ENCODE results near the gene GNG7. TPM values are rescaled to one million over a fixed set of nuclear protein-coding genes. Genes with fewer than 3 reads are reported as not detected.

The GNG7 gene
- polyA plus RNA-seq, 1 donor (not counting 4 experiments of a cell fraction or from before 2014, with no cell fraction given), result 0.01 TPM

DNA sequence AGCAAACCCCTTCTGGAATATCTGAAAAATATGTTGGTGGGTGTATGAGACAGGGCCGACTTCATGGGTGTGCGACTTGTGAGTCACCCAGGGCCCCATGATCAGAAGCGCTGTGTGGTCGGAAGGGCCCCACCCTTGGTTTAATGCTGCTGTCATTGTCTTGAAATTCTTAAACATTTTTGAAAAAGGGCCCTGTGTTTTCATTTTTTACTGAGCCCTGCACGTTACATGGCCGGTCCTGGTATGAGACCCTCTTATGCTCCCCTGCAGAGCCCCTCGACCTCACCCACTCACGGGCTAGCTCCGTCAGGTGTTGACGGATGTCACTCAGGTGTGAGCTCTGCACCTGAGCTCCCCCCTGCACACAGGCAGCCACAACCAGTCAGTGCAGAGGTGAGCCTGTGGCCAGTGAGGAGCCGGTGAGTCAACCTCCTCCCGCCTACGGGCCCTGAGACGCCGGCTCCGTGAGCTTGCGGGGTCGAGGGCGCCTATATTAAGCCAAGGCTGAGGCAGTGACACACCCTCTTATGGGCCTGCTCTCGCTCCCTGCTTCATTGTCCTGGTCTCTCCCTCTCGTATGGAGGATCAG is 198.9 kb downstream of the GNG7 start:
- peak overlapping the region; percentile 60 for H3K27ac ChIP-seq (ENCODE audit: control insufficient read depth, insufficient read depth, low read length)
- H2AFZ ChIP-seq (ENCODE audit: control insufficient read depth, low read length), result peak overlapping the region; percentile 53
- H4K20me1 ChIP-seq (ENCODE audit: control insufficient read depth, extremely low read depth, insufficient read depth, low read length), result no peaks in the 10 kb centered on the region
- no peak for FAIRE-seq
- peaks cover 22% of the 10 kb centered on the region for H3K4me1 ChIP-seq (ENCODE audit: control insufficient read depth, extremely low read depth, insufficient read depth, low read length)
- peak overlapping the region; percentile 47 for H3K9ac ChIP-seq (ENCODE audit: control insufficient read depth, extremely low read depth, insufficient read depth, low read length)
- TF ChIP-seq EZH2 (IDR thresholded peaks at IDR 0.05; ENCODE audit: low read length) (no peak), CTCF (optimal IDR thresholded peaks at IDR 0.05 in 1 of 3, IDR thresholded peaks at IDR 0.05 in 1 of 3, conservative IDR thresholded peaks at IDR 0.05 in 1 of 3; ENCODE audit: extremely low read depth in 1 of 3, insufficient read depth in 2 of 3, low read length in 3 of 3) (no peak)
- DNase-seq (ENCODE audit: low read depth, low spot score), result peak; percentile 72
- dilution Hi-C loops (cut with MboI; ENCODE audit: extremely low pct_ligation_motif_present, low sequenced_read_pairs), result no loop called here
- no peaks in the 10 kb centered on the region for H3K79me2 ChIP-seq (ENCODE audit: control insufficient read depth, insufficient read depth, low read length)
- no peaks in the 10 kb centered on the region for H3K9me3 ChIP-seq (ENCODE audit: control insufficient read depth, low read depth, low read length)
- H3K27me3 ChIP-seq (ENCODE audit: control insufficient read depth, extremely low read depth, insufficient read depth, low read length), result no peaks in the 10 kb centered on the region
- H3K4me2 ChIP-seq (ENCODE audit: control insufficient read depth, extremely low read depth, insufficient read depth, low read depth, low read length), result peak overlapping the region; percentile 50
- no peaks in the 10 kb centered on the region for H3K36me3 ChIP-seq (ENCODE audit: control insufficient read depth in 2 of 2, extremely low read depth in 1 of 2, insufficient read depth in 2 of 2, low read length in 2 of 2)
- peaks cover 3% of the 10 kb centered on the region for H3K9me1 ChIP-seq (ENCODE audit: control insufficient read depth, extremely low read depth, insufficient read depth, low read length)
- H3K4me3 ChIP-seq (ENCODE audit: control insufficient read depth in 2 of 3, extremely low read depth in 1 of 3, insufficient read depth in 2 of 3, low read depth in 1 of 3, low read length in 3 of 3), result no peak overlapping the region

DNA sequence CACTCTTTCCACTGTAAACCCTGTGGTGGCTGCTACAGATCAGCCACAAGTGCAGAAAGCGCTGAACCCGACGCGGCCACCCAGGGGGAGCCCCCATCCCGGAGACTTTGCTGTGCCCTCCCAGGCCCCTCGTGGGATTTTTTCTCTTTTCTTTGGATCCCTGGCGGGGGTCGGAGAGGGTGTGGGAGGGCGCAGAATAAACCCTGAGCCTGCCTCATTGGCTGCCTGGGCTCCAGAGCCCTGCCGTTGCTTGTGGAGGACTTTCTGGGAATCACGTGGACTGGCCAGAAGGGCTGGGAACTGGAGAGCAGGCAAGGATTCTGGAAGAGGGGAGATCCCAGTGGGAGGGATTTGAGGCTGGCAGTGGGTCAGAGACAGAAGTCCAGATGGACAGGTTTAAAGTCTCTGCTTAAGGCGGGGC is 201.6 kb downstream of the GNG7 start:
- no peak overlapping the region for H3K4me2 ChIP-seq (ENCODE audit: control insufficient read depth, extremely low read depth, insufficient read depth, low read depth, low read length)
- no peak overlapping the region for H3K27ac ChIP-seq (ENCODE audit: control insufficient read depth, insufficient read depth, low read length)
- no peaks in the 10 kb centered on the region for H3K9me3 ChIP-seq (ENCODE audit: control insufficient read depth, low read depth, low read length)
- dilution Hi-C loops (cut with MboI; ENCODE audit: extremely low pct_ligation_motif_present, low sequenced_read_pairs), result no loop called here
- peaks cover 22% of the 10 kb centered on the region for H3K4me1 ChIP-seq (ENCODE audit: control insufficient read depth, extremely low read depth, insufficient read depth, low read length)
- no peak for FAIRE-seq
- no peak overlapping the region for H2AFZ ChIP-seq (ENCODE audit: control insufficient read depth, low read length)
- H4K20me1 ChIP-seq (ENCODE audit: control insufficient read depth, extremely low read depth, insufficient read depth, low read length), result no peaks in the 10 kb centered on the region
- no peak for TF ChIP-seq EZH2 (IDR thresholded peaks at IDR 0.05; ENCODE audit: low read length)
- TF ChIP-seq CTCF (optimal IDR thresholded peaks at IDR 0.05 in 1 of 3, IDR thresholded peaks at IDR 0.05 in 1 of 3, conservative IDR thresholded peaks at IDR 0.05 in 1 of 3; ENCODE audit: extremely low read depth in 1 of 3, insufficient read depth in 2 of 3, low read length in 3 of 3), result no peak
- H3K4me3 ChIP-seq (ENCODE audit: control insufficient read depth in 2 of 3, extremely low read depth in 1 of 3, insufficient read depth in 2 of 3, low read depth in 1 of 3, low read length in 3 of 3), result no peak overlapping the region
- H3K36me3 ChIP-seq (ENCODE audit: control insufficient read depth in 2 of 2, extremely low read depth in 1 of 2, insufficient read depth in 2 of 2, low read length in 2 of 2), result no peaks in the 10 kb centered on the region
- H3K79me2 ChIP-seq (ENCODE audit: control insufficient read depth, insufficient read depth, low read length), result no peaks in the 10 kb centered on the region
- DNase-seq (ENCODE audit: low read depth, low spot score), result no peak
- H3K9ac ChIP-seq (ENCODE audit: control insufficient read depth, extremely low read depth, insufficient read depth, low read length), result no peak overlapping the region
- no peaks in the 10 kb centered on the region for H3K27me3 ChIP-seq (ENCODE audit: control insufficient read depth, extremely low read depth, insufficient read depth, low read length)
- peaks cover 3% of the 10 kb centered on the region for H3K9me1 ChIP-seq (ENCODE audit: control insufficient read depth, extremely low read depth, insufficient read depth, low read length)
